NCI-H1436 (cell line): ENCODE results near the gene ABHD15.

Experiments used
- DNase-seq: peaks from one replicate; lab custom pipeline; 2025; lab: John Stamatoyannopoulos, UW

Gene ABHD15

DNA sequence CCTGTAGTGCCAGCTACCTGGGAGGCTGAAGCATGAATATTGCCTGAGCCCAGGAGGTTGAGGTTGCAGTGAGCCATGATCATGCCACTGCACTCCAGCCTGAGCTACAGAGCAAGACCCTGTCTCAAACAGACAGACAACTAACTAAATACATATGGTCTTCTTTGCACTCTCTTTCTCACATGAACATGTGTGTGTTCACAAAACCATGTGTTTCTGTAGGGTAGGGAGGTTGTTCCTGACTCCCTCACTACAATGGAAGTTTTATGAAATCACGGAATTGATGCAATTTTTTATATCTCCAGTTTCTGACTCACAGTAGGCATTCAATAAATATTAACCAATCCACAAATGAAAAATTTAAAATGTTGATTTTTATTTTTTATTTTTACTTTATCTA lies 48.5 kb downstream of the ABHD15 start:
- DNase-seq = no peak

DNA sequence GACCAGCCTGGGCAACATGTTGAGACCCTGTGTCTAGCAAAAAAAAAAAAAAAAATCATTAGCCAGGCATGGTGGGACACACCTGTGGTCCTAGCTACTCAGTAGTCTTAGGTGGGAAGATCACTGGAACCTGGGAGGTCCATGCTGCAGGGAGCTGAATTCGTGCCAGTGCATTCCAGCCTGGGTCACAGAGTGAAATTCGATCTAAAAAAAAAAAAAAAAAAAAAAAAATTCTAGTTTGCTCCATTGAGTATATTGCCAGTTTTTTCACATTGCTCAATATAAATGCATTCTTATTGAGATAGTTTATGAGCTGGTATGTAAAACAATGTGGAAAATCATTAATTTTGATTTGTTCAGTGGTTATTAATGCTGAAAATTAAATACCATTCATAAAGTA lies 52.0 kb downstream of the ABHD15 start:
- no peak for DNase-seq

DNA sequence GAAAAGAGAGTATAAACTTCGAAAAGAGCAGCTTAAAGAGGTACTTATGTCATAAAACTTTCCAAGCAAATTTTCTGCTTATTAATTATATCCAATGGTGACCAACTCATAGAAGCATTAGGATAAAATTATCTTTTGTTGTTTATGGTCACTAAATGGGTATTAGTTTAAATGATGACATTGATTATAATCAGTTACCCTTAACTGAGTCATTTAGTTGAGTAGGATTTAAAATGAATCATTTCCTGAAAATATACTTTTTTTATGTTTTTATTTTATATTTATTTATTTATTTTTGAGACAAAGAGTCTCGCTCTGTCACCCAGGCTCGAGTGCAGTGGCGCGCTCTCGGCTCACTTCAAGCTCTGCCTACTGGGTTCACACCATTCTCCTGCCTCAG lies 55.9 kb downstream of the ABHD15 start:
- DNase-seq = no peak
